GM21576 (cell line): ENCODE measurements around the gene KIAA1755.

Experiments
- ATAC-seq: cut with Tn5 transposase; IDR thresholded peaks from one replicate; pipeline ENCODE4 v1.9.1; 2021; ENCODE audit warnings: mild to moderate bottlenecking, moderate library complexity; ENCODE audit not compliant: unreplicated experiment

The KIAA1755 gene

GRCh38 chr20:38169636-38170193 lies 90.8 kb downstream of the KIAA1755 start:
- ATAC-seq = no peak

GRCh38 chr20:38168791-38169589 lies 91.5 kb downstream of the KIAA1755 start:
- ATAC-seq = no peak

- no peak for ATAC-seq
These were observed 92.4 kb downstream of the KIAA1755 start for GRCh38 chr20:38167851-38168760.

- ATAC-seq = no peak
These were observed 93.1 kb downstream of the KIAA1755 start for GRCh38 chr20:38167328-38167850.

- ATAC-seq = no peak
These were observed 93.8 kb downstream of the KIAA1755 start for GRCh38 chr20:38166703-38167233.

- no peak for ATAC-seq
These were observed 94.4 kb downstream of the KIAA1755 start for GRCh38 chr20:38165966-38166702.

GRCh38 chr20:38165089-38165965 lies 95.2 kb downstream of the KIAA1755 start, which contains the start of gene TGM2:
Gene TGM2 (minus strand): TSS chr20:38165270. CDS start chr20:38165198, 72 bp downstream.
- peak; percentile 74 for ATAC-seq

- no peak for ATAC-seq
These were observed 95.9 kb downstream of the KIAA1755 start for GRCh38 chr20:38164624-38165088.

GRCh38 chr20:38164069-38164468 lies 96.5 kb downstream of the KIAA1755 start:
- ATAC-seq = no peak

- ATAC-seq = no peak
These were observed 97.4 kb downstream of the KIAA1755 start for GRCh38 chr20:38162878-38163875.

GRCh38 chr20:38162149-38162548 lies 98.4 kb downstream of the KIAA1755 start:
- ATAC-seq = no peak

GRCh38 chr20:38161412-38161774 lies 99.1 kb downstream of the KIAA1755 start:
- no peak for ATAC-seq
